Ishikawa (cell line): ENCODE data around the gene SMDT1.

Experiments used
- EGR1 ChIP-seq: IDR thresholded peaks from 2 replicates; pipeline ENCODE4 v1.6.1; 2012
- EP300 ChIP-seq: IDR thresholded peaks from 2 replicates; pipeline ENCODE4 v1.6.1; 2012; ENCODE audit warnings: borderline replicate concordance
- TF ChIP-seq, protein P1 (sequence below): IDR thresholded peaks from 2 replicates; pipeline ENCODE4 v1.6.1; 2012

DNA sequence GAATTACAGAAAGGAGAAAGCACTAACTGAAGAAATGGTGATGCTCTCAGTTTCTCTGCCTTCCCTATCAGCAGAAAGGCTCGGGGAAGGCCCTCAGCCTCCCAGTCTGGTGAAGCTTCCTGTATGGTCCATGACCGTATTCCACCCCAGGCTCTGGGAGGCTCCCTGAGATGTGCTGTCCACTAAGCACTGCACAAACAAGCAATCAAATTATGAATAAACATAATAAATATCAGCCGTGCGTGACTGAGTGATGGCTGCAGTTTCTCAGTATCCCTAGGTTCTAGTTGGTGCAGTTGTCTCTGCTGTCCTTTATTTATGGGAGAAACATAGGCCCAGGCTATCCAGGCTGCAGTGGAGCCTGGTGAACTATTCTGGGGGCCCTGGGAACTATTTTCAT lies 3.6 kb downstream of the SMDT1 start:
- TF ChIP-seq EGR1 = no peak
- TF ChIP-seq EP300 = no peak
- TF ChIP-seq, protein P1, sequence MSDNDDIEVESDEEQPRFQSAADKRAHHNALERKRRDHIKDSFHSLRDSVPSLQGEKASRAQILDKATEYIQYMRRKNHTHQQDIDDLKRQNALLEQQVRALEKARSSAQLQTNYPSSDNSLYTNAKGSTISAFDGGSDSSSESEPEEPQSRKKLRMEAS = no peak
